ENCODE results near the gene NDUFB11.

DNA sequence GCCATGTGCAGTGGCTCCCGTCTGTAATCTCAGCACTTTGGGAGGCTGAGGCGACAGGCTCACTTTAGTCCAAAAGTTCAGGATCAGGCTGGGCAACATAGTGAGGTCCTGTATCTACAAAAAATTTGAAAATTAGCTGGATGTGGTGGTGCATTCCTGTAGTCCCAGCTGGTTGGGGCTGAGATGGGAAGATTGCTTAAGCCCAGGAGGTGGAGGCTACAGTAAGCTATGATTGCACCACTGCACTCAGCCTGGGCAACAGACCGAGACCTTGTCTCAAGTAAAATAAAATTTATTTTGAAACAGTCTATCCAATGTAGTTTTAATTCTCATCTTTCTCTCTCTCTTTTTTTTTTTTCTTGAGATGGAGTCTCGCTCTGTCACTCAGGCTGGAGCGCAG, 21.6 kb upstream of the NDUFB11 start:
- TF ChIP-seq, protein P1, sequence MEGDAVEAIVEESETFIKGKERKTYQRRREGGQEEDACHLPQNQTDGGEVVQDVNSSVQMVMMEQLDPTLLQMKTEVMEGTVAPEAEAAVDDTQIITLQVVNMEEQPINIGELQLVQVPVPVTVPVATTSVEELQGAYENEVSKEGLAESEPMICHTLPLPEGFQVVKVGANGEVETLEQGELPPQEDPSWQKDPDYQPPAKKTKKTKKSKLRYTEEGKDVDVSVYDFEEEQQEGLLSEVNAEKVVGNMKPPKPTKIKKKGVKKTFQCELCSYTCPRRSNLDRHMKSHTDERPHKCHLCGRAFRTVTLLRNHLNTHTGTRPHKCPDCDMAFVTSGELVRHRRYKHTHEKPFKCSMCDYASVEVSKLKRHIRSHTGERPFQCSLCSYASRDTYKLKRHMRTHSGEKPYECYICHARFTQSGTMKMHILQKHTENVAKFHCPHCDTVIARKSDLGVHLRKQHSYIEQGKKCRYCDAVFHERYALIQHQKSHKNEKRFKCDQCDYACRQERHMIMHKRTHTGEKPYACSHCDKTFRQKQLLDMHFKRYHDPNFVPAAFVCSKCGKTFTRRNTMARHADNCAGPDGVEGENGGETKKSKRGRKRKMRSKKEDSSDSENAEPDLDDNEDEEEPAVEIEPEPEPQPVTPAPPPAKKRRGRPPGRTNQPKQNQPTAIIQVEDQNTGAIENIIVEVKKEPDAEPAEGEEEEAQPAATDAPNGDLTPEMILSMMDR (IDR thresholded peaks at IDR 0.05; ENCODE audit: insufficient read depth, low read length): no peak
- TF ChIP-seq, protein P2, sequence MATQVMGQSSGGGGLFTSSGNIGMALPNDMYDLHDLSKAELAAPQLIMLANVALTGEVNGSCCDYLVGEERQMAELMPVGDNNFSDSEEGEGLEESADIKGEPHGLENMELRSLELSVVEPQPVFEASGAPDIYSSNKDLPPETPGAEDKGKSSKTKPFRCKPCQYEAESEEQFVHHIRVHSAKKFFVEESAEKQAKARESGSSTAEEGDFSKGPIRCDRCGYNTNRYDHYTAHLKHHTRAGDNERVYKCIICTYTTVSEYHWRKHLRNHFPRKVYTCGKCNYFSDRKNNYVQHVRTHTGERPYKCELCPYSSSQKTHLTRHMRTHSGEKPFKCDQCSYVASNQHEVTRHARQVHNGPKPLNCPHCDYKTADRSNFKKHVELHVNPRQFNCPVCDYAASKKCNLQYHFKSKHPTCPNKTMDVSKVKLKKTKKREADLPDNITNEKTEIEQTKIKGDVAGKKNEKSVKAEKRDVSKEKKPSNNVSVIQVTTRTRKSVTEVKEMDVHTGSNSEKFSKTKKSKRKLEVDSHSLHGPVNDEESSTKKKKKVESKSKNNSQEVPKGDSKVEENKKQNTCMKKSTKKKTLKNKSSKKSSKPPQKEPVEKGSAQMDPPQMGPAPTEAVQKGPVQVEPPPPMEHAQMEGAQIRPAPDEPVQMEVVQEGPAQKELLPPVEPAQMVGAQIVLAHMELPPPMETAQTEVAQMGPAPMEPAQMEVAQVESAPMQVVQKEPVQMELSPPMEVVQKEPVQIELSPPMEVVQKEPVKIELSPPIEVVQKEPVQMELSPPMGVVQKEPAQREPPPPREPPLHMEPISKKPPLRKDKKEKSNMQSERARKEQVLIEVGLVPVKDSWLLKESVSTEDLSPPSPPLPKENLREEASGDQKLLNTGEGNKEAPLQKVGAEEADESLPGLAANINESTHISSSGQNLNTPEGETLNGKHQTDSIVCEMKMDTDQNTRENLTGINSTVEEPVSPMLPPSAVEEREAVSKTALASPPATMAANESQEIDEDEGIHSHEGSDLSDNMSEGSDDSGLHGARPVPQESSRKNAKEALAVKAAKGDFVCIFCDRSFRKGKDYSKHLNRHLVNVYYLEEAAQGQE (IDR thresholded peaks at IDR 0.05; ENCODE audit: insufficient replicate concordance, low read depth): no peak
- TF ChIP-seq POLR2AphosphoS5 (IDR thresholded peaks at IDR 0.05; ENCODE audit: low read depth) (no peak), GABPA (IDR thresholded peaks at IDR 0.05; ENCODE audit: low read depth) (no peak), SPI1 (IDR thresholded peaks at IDR 0.05; ENCODE audit: borderline replicate concordance, low read depth) (no peak)

All from HL-60 (cell line).